ENCODE measurements around the gene RIPOR3. TPM values are rescaled to one million over a fixed set of nuclear protein-coding genes. Genes with fewer than 3 reads are reported as not detected.

The RIPOR3 gene
- total and polyA plus RNA-seq, 9 of the 15 experiments (the other 6 are each of a cell fraction or from before 2014, with no cell fraction given): 3.3 to 62.7 (median 21.4) TPM

DNA sequence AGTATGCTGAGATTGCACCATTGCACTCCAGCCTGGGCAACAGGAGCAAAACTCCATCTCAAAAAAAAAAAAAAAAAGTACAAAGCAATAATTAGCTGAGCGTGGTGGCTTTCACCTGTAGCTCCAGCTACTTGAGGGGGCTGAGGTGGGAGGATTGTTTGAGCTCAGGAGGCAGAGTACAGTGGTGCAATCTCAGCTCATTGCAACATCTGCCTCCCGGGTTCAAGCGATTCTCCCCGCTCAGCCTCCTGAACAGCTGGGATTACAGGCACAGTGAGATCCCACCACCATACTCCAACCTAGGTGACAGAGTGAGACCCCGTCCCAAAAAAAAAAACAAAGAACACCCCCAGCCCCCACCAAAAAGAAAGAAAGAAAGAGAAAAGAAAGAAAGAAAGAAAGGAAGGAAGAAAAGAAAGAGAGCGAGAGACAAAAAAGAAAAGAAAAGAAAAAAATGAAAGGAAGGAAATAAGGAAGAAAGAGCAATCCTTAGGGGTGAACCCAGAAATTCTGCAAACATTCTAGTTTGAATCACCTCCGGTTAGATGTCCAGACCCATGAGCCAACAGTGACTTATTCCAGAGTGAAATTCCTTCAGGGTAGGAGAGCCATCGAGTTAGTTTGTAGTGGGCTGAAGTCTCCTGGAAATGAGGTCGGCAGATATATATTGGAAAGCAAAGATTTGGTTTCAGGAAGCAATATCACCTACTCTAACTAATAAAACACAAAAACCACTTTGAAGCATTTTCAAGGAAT lies 3.2 kb upstream of the RIPOR3 start:
- in situ Hi-C loops (cut with MboI): no loop called here
- no peak for DNase-seq (ENCODE audit: extremely low read depth in 1 of 4, low spot score in 3 of 4)
- TF ChIP-seq CEBPB (tag; IDR thresholded peaks at IDR 0.05) (0 out of 2 replicates have a peak, but pooled peaks have one; percentile 29), CBX2 (IDR thresholded peaks at IDR 0.05; ENCODE audit: insufficient read depth, low read length, poor library complexity, severe bottlenecking) (no peak), ZBTB11 (CRISPR knock-in tag; IDR thresholded peaks at IDR 0.05) (peak in 1 of 3 experiments; percentile 29; a peak in 1 of 6 replicates)
- TF ChIP-seq, protein P1, sequence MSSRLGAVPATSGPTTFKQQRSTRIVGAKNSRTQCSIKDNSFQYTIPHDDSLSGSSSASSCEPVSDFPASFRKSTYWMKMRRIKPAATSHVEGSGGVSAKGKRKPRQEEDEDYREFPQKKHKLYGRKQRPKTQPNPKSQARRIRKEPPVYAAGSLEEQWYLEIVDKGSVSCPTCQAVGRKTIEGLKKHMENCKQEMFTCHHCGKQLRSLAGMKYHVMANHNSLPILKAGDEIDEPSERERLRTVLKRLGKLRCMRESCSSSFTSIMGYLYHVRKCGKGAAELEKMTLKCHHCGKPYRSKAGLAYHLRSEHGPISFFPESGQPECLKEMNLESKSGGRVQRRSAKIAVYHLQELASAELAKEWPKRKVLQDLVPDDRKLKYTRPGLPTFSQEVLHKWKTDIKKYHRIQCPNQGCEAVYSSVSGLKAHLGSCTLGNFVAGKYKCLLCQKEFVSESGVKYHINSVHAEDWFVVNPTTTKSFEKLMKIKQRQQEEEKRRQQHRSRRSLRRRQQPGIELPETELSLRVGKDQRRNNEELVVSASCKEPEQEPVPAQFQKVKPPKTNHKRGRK (tag; IDR thresholded peaks at IDR 0.05): peak; percentile 88
- no peak for ATAC-seq
- H3K27me3 ChIP-seq (ENCODE audit: control insufficient read depth in 2 of 2, insufficient read depth in 2 of 2, low read length in 2 of 2): no peaks in the 10 kb centered on the region
- H3K4me3 ChIP-seq: no peak overlapping the region
- no peak overlapping the region; the same call in 1 of the 2 replicates for H3K4me2 ChIP-seq (ENCODE audit: insufficient read depth, low read length)
- H3K36me3 ChIP-seq (ENCODE audit: control insufficient read depth, insufficient read depth, low read length): peaks cover 3% of the 10 kb centered on the region; the same call in 2 of the 3 replicates
- intact Hi-C loops (cut with micrococcal nuclease): loop anchor here (5.0 kb wide), 1 partner anchor 38 kb away; the partner anchor contains the start of gene PARD6B
- no peak for FAIRE-seq
- POLR2A ChIA-PET: no interaction called here
- no peaks in the 10 kb centered on the region for H3K9me3 ChIP-seq (replicated peaks; ENCODE audit: control insufficient read depth, insufficient read depth, low read depth, low read length)
- peaks cover 31 to 37% of the 10 kb centered on the region in 2 experiments for H3K4me1 ChIP-seq (replicated peaks in 1 of 2; ENCODE audit: control insufficient read depth in 2 of 2, insufficient read depth in 2 of 2, low read length in 2 of 2)
- H3K9ac ChIP-seq (ENCODE audit: insufficient read depth in 1 of 2, low read depth in 2 of 2, low read length in 2 of 2): 0 out of 4 replicates have a peak overlapping the region, but pooled peaks of 1 of the 2 experiments have one; percentile 2
- H3K9me1 ChIP-seq (ENCODE audit: control insufficient read depth, insufficient read depth, low read length): no peaks in the 10 kb centered on the region
- H3K27ac ChIP-seq (ENCODE audit: extremely low read depth, low read depth, low read length): no peak overlapping the region
- CTCF ChIA-PET (ENCODE audit: low intra/inter-chr PET ratio): no interaction called here
- no TSS peak for BruUV-seq (replicated peaks)
- WGBS (ENCODE audit: insufficient coverage, low coverage, missing lambda C conversion rate): 66% methylated on average over 9 of the region's 9 CpGs
- H3K79me2 ChIP-seq (ENCODE audit: control insufficient read depth, insufficient read depth, low read length): peaks cover 16% of the 10 kb centered on the region
- H4K20me1 ChIP-seq (replicated peaks; ENCODE audit: control insufficient read depth, insufficient read depth, low read length): no peaks in the 10 kb centered on the region
- H2AFZ ChIP-seq (ENCODE audit: low read depth, low read length): peak overlapping the region; percentile 61

All from K562 (cell line).